AG09319 (cell line): ENCODE measurements around the gene CBX1.

Experiments
- DNase-seq: peaks from one replicate; pipeline ENCODE4 v3.0.0-alpha.2; 2010; ENCODE audit warnings: low read depth; ENCODE audit errors: extremely low read depth
- TF ChIP-seq, protein P1 (sequence below): IDR thresholded peaks from 2 replicates; pipeline ENCODE4 v1.5.1; 2011; ENCODE audit warnings: low read depth, mild to moderate bottlenecking, inconsistent platforms, low read length, moderate library complexity

The CBX1 gene

DNA sequence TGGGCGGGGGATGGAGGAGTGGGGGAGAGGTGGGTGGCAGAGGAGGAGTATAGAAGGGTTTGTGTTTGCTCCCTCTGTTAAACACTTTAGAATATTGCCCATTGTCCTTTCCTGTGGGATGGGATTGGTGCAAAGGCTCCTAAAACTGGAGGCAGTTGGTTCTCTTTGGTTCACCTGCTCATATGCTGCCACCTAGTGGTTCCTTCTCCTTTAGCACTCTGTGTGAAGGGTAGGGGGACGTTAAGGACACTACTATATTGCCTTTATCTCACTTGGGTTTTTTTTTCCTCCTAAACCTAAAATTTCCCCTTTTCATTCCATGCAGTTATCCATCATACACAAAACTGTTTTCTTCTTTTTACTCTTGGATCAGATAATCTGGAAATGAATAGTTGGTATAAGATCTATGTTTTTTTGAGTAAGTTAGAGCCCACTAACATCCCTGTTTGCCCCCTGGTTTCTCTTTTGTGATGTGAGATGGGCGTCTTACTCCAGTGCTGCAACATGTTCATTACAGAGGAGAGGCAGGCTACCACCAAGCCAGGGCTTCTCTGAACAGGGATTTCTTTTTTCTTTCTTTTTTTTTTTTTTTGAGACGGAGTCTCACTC is 30.0 kb upstream of the CBX1 start:
- TF ChIP-seq, protein P1, sequence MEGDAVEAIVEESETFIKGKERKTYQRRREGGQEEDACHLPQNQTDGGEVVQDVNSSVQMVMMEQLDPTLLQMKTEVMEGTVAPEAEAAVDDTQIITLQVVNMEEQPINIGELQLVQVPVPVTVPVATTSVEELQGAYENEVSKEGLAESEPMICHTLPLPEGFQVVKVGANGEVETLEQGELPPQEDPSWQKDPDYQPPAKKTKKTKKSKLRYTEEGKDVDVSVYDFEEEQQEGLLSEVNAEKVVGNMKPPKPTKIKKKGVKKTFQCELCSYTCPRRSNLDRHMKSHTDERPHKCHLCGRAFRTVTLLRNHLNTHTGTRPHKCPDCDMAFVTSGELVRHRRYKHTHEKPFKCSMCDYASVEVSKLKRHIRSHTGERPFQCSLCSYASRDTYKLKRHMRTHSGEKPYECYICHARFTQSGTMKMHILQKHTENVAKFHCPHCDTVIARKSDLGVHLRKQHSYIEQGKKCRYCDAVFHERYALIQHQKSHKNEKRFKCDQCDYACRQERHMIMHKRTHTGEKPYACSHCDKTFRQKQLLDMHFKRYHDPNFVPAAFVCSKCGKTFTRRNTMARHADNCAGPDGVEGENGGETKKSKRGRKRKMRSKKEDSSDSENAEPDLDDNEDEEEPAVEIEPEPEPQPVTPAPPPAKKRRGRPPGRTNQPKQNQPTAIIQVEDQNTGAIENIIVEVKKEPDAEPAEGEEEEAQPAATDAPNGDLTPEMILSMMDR = peak; percentile 89
- DNase-seq = peak; percentile 23

DNA sequence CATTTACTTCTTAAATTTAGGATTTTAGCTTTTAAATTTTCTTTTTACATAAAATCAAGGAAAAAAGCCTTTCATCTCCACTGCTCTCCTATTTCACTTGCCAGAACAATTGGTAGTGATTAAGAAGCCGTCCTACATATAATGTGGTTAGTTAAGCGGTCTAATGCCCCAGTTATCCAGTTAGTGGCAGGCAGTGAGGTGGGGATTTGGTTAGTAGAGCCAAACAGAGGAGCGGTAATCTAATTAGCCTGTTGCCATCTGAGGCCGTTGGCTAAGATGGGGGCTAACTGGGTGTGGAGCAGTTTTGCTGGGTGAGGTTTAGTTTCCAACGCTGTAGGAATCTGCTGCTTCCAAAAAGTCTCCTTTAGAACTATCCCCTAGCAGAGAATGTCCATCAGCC is 28.7 kb upstream of the CBX1 start:
- TF ChIP-seq, protein P1 = no peak
- DNase-seq = no peak

DNA sequence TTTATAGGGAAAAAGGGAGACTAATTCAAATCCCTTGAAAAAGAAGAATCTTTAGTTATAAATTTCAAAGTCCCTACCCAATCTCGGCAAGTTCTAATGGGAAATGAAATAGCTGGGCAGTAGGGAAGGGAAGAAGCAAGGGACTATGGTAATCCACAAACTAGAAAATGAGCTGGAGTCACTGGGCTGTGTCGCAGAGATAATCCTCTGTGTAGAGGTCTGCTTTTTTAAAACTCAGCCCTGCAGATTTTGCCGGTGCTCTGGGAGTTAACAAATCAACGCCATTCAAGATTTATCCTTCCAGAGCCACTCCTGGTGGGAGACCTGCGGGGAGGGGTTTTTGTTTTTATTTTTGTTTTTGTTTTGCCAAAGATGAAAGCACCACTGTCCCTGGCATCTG is 27.1 kb upstream of the CBX1 start:
- DNase-seq = no peak
- TF ChIP-seq, protein P1 = no peak

DNA sequence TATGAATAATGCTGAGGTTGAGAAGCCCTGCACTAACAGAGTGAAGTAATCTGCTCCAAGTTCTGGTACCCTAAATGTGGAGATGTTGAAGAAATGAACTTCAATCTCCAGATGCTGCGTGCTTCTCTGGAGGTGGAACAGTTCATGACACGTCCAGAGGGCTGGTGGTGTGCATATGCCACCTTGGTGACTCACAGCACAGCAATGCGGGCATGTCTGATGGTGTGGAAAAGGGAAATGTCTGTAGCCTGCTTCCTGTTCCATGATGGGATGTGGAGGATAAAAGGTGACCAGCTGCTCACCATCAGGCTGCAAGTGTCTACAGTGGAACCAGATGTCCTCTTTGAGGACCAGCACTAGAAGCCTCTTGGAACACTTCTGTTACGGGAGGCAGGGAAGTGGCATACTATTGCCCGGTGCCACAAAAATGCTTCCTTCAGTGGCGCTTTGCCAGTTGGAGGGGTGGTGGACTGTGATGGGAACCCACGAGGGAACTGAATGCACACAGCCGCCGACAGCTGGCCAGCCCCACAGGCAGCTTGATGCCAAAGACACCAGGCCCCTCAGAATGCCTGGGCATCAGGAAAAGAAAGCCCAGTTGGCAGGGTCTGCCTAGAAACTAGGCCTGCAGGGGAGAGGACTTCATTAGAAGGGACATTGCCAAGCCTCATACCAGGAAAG is 26.2 kb upstream of the CBX1 start:
- no peak for DNase-seq
- TF ChIP-seq, protein P1 = no peak

DNA sequence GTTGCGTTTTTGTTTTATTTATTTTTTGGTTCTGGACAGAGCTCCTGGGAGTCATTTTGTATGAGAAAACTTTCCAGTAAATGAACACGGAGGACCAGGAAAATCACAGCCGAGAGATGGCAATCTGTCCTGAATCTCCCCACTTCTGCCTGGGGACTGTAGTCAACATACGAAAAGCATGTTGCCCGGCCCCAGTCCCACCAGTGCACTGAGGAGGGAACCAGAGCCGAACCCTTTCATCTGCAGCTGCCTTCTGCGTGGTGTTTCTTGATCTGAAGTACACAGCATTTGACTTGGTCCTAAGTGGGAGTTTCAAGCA is 25.2 kb upstream of the CBX1 start:
- no peak for DNase-seq
- TF ChIP-seq, protein P1 = no peak

DNA sequence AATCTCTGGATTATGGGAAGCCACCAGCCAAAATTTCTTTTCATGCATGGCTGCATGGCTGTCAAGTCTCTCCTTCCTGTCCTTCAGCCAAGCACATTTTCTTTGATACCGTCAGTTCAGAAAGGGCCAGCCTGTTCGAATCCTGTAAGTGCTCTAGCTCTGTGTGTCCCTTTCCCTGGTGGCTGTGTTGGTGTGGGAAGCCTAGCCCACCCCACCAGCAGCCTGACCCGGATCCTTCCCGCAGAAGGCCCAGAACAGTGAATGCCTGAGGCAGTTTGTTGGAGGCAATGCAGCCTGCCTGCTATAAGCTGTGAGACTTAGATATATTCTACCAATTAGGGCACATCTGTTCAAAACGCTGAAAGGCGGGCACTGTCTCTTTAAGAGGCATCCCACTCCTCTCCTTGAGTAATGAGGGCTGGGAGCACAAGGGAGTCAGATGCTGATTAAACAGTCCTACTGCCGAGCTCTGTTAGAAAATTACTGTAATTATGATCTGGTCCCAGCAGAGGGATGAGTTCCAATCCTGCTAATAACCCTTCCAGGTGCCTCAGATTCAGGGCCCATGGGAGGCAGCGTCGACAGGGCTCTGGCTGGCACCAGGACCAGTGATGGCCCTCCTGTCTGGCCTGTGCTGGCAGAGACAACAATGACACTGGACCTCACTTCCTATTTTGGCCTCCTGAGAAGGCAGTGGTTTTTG is 24.7 kb upstream of the CBX1 start:
- TF ChIP-seq, protein P1 = no peak
- DNase-seq = no peak

DNA sequence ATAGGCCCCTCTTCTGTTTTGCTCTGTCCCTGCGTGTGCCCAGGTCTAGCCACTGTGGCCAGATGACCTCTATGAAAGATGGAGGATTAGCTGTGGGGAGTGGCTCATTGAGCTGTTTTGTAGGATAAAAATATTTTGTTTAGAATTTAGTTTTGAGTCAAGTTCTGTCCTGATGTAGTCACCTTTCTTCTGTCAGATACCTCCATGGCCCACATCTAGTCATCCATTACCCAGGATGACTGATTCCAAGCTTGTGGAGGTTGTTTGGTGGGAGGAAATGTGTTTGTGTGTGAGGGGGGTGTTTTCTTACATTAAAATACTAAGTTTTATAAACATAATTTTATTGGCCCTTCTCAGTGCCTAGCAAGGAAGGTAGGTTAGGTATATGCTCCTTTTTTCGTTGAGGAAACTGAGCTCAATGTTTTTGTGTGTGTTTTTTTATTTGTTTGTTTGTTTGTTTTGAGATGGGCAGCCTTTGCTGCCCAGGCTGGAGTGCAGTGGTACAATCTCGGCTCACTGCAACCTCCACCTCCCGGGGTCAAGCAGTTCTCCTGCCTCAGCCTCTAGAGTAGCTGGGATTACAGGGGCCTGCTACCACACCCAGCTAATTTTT is 22.6 kb upstream of the CBX1 start:
- no peak for DNase-seq
- TF ChIP-seq, protein P1 = no peak
